ENCODE measurements around the gene SOX18.
"Not testable (repeated sequence)": the region's sequence is repeated elsewhere in the genome, so short reads cannot be mapped to it uniquely, and the experiment has no call there.

Gene SOX18

DNA sequence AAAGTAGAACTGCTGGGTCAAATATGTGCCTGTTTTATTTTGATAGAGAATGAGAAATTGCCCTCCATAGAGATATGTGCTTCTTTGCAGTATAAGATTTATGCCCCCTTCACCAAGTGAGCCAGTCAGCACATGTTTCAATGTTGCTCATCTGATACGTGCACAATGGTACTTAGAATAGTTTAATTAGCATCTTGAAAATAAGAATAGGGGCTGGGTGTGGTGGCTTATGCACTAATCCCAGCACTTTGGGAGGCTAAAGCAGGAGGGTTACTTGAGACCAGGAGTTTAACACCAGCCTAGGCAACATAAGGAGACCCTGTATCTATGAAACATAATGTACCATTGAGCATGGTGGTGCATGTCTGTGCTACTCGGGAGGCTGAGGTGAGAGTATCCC, 33.8 kb downstream of the SOX18 start:
- DNase-seq = no peak

DNA sequence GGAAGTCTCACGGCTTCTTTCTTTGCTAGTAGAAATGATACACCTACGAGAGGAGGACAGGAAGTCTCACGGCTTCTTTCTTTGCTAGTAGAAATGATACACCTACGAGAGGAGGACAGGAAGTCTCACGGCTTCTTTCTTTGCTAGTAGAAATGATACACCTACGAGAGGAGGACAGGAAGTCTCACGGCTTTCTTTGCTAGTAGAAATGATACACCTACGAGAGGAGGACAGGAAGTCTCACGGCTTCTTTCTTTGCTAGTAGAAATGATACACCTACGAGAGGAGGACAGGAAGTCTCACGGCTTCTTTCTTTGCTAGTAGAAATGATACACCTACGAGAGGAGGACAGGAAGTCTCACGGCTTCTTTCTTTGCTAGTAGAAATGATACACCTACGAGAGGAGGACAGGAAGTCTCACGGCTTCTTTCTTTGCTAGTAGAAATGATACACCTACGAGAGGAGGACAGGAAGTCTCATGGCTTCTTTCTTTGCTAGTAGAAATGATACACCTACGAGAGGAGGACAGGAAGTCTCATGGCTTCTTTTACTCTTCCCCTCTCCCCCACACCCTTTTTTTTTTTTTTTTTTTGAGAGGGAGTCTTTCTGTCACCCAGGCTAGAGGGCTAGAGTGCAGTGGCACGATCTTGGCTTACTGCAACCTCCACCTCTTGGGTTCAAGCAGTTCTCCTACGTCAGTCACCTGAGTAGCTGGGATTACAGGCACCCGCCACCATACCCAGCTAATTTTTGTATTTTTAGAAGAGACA, 36.9 kb downstream of the SOX18 start:
- DNase-seq = not testable (repeated sequence)

DNA sequence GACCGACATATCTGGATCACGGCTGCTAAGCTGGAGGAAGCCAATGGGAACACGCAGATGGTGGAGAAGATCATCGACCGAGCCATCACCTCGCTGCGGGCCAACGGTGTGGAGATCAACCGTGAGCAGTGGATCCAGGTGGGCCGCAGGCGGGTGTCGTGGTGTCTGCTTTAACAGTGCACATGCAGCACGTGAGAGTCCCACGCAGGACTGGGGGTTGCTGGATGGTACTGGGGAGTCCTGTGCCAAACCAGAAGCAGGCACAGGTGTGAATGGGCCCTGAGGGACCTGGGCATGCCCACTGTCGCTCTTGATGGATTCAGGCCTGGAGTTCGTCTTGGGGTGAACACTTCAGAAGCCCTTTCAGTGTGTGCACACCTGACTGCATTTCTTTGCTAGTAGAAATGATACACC, 38.1 kb downstream of the SOX18 start:
- no peak for DNase-seq

DNA sequence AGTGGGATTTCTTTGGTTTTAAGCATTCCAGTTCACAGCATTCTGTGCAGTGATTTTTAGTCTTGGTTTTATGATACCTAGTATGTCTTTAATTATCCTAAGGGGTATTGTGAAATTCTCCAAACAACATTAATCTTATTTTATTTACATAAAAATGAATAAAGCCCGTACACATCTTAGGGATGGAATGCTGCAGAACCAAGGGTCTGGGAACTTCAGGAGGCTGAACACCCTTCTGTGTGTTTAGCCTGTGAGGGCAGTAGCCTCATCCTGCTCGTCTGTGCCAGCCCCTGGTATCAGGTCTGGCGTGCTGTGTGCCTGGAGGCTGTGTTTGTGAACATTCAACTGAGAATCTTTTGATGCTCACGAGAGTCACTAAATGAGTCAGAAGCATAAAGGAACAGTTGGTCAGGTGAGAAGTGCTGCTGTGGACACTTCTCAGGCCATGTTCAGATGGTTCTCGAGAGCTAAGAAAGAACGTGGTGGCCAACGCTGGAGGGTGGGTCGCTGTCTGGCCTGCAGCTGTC, 38.7 kb downstream of the SOX18 start:
- DNase-seq = no peak

DNA sequence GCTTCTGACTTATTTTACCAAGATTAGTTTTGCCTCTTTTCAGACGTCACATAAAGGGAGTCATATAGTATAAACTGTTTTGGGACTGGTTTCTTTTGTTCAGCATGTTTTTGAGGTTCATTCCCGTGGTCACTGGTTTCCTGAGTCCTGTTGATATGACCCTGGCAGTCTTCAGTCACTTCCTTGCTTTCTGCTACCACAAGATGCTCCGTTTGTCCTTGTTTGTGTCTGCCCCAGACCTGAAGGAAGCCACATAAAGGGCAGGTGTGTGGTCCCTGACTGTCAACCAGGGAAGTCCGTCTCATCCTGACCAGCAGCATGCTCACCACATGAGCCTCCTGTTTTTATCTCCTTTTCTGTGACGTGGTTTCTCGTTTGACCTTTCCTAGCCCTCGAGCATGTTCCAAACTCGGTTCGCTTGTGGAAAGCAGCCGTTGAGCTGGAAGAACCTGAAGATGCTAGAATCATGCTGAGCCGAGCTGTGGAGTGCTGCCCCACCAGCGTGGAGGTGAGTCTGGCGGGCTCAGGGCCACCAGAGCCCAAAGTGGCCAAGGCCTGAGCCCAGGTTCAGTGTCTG, 39.5 kb downstream of the SOX18 start:
- no peak for DNase-seq

GRCh38 chr20:64006902-64007301, 42.5 kb downstream of the SOX18 start:
- DNase-seq = no peak

- DNase-seq = no peak
Observed at GRCh38 chr20:64006490-64006889, 42.9 kb downstream of the SOX18 start.

DNA sequence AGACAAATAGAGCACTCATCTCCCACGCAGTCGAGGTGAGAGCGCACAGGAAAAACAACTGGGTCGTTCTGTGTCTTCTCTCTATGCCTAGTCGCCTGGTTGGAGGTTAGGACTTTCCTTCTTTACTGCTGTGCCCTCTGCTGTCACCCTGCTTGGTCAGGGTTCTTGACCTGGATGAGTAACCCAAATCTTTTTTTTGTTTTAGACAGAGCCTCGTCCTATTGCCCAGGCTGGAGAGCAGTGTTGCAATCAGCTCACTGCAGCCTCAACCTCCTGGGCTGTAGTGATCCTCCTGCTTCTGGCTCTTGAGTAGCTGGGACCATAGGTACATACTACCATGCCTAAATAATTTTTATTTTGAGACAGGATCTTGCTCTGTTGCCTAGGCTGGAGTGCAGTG, 44.0 kb downstream of the SOX18 start:
- no peak for DNase-seq

- DNase-seq = no peak
Observed at GRCh38 chr20:64003960-64004725, 45.3 kb downstream of the SOX18 start.

- no peak for DNase-seq
Observed at GRCh38 chr20:64001607-64002011, 47.8 kb downstream of the SOX18 start.

GRCh38 chr20:64000906-64001305, 48.5 kb downstream of the SOX18 start:
- no peak for DNase-seq

Measured in NCI-H1930 (cell line).